IPS-18c (cell line): ENCODE data around the gene BRIX1.
A peak's percentile ranks its signal among the peaks of the same experiment; 100 is the strongest.

Experiments used
- H3K4me3 ChIP-seq: 2 replicates; pipeline ENCODE4 v1.7.0; 2013; ENCODE audit warnings: low read depth, mild to moderate bottlenecking, low read length, moderate library complexity; ENCODE audit not compliant: insufficient read depth
- H3K9me3 ChIP-seq: one replicate; pipeline ENCODE4 v1.6.1; 2013; ENCODE audit warnings: mild to moderate bottlenecking, low read length, moderate library complexity; ENCODE audit not compliant: control insufficient read depth, insufficient read depth

BRIX1 gene

GRCh38 chr5:34915139-34915855 lies at the start of gene BRIX1, which contains the start of gene RAD1:
Gene BRIX1 (plus strand): TSS chr5:34915711. CDS start chr5:34915739, 28 bp downstream.
Gene RAD1 (minus strand): TSS chr5:34915504. CDS start chr5:34914892, 612 bp downstream.
- Histone ChIP-seq H3K9me3 (no peaks in the 10 kb centered on the region), H3K4me3 (peak within 1 kb of the TSS; percentile 96)

- no peak overlapping the region for H3K4me3 ChIP-seq
- H3K9me3 ChIP-seq = no peaks in the 10 kb centered on the region
Measured at GRCh38 chr5:34866989-34867471, 48.5 kb upstream of the BRIX1 start.

GRCh38 chr5:34867660-34868059 lies 47.9 kb upstream of the BRIX1 start:
- no peaks in the 10 kb centered on the region for H3K9me3 ChIP-seq
- H3K4me3 ChIP-seq = no peak overlapping the region

- H3K4me3 ChIP-seq = no peak overlapping the region
- no peaks in the 10 kb centered on the region for H3K9me3 ChIP-seq
Measured at GRCh38 chr5:34868791-34869190, 46.7 kb upstream of the BRIX1 start.

GRCh38 chr5:34869256-34869655 lies 46.3 kb upstream of the BRIX1 start:
- H3K4me3 ChIP-seq = no peak overlapping the region

GRCh38 chr5:34870382-34870781 lies 45.1 kb upstream of the BRIX1 start:
- no peaks in the 10 kb centered on the region for H3K9me3 ChIP-seq
- no peak overlapping the region for H3K4me3 ChIP-seq

More at GRCh38 chr5:34869256-34869655, 46.3 kb upstream of the BRIX1 start:
- H3K9me3 ChIP-seq = no peaks in the 10 kb centered on the region

GRCh38 chr5:34876275-34876674 lies 39.2 kb upstream of the BRIX1 start:
- Histone ChIP-seq H3K4me3 (no peak overlapping the region), H3K9me3 (no peaks in the 10 kb centered on the region)

- Histone ChIP-seq H3K4me3 (no peak overlapping the region), H3K9me3 (no peaks in the 10 kb centered on the region)
Measured at GRCh38 chr5:34881246-34881645, 34.3 kb upstream of the BRIX1 start.

- Histone ChIP-seq H3K9me3 (no peaks in the 10 kb centered on the region), H3K4me3 (no peak overlapping the region)
Measured at GRCh38 chr5:34886392-34887119, 29.0 kb upstream of the BRIX1 start.

- H3K4me3 ChIP-seq = no peak overlapping the region
- H3K9me3 ChIP-seq = no peaks in the 10 kb centered on the region
Measured at GRCh38 chr5:34889394-34889793, 26.1 kb upstream of the BRIX1 start.

GRCh38 chr5:34891981-34892380 lies 23.5 kb upstream of the BRIX1 start:
- Histone ChIP-seq H3K4me3 (no peak overlapping the region), H3K9me3 (no peaks in the 10 kb centered on the region)

GRCh38 chr5:34892414-34892813 lies 23.1 kb upstream of the BRIX1 start:
- Histone ChIP-seq H3K4me3 (no peak overlapping the region), H3K9me3 (no peaks in the 10 kb centered on the region)

- H3K4me3 ChIP-seq = no peak overlapping the region
- H3K9me3 ChIP-seq = no peaks in the 10 kb centered on the region
Measured at GRCh38 chr5:34894716-34895115, 20.8 kb upstream of the BRIX1 start.

GRCh38 chr5:34895641-34896419 lies 19.7 kb upstream of the BRIX1 start:
- Histone ChIP-seq H3K4me3 (no peak overlapping the region), H3K9me3 (no peaks in the 10 kb centered on the region)

- H3K9me3 ChIP-seq = no peaks in the 10 kb centered on the region
- no peak overlapping the region for H3K4me3 ChIP-seq
Measured at GRCh38 chr5:34897646-34898045, 17.9 kb upstream of the BRIX1 start.

GRCh38 chr5:34898258-34898895 lies 17.1 kb upstream of the BRIX1 start:
- peaks cover 2% of the 10 kb centered on the region for H3K9me3 ChIP-seq

GRCh38 chr5:34899066-34899465 lies 16.4 kb upstream of the BRIX1 start:
- peaks cover 2% of the 10 kb centered on the region for H3K9me3 ChIP-seq
- H3K4me3 ChIP-seq = no peak overlapping the region

More at GRCh38 chr5:34898258-34898895, 17.1 kb upstream of the BRIX1 start:
- H3K4me3 ChIP-seq = no peak overlapping the region
